A673 (cell line): ENCODE measurements around the gene MAGI1. TPM values are rescaled to one million over a fixed set of nuclear protein-coding genes. Genes with fewer than 3 reads are reported as not detected.
"Not testable (repeated sequence)": the region's sequence is repeated elsewhere in the genome, so short reads cannot be mapped to it uniquely, and the experiment has no call there.

Experiments
- BruUV-seq: library from RNA; stranded (reverse); fragments of 400-500 nt; replicated peaks from 2 replicates; lab custom pipeline; 2021; lab: Mats Ljungman, UMichigan
- CTCF ChIA-PET: fragments of 300-600 bp; sonication (Branson Sonifier 250); formaldehyde crosslinking; loops from one replicate; lab custom pipeline; 2022; ENCODE audit warnings: antibody characterized with exemption; lab: Charles Lee
- POLR2A ChIA-PET: fragments of 300-600 bp; sonication (Branson Sonifier 250); formaldehyde crosslinking; loops from one replicate; lab custom pipeline; 2022; ENCODE audit warnings: antibody characterized with exemption; ENCODE audit not compliant: low non-redundant PET; lab: Charles Lee
- DNase-seq: peaks from one replicate; pipeline ENCODE4 v3.0.0-alpha.2; 2015; ENCODE audit warnings: low spot score
- H3K27ac ChIP-seq: fragments of 200-600 bp; sonication (generic); 2 replicates; pipeline ENCODE4 v1.5.1; 2016; ENCODE audit warnings: mixed run types, low read depth, mild to moderate bottlenecking, mixed read lengths, antibody characterized with exemption, low read length; ENCODE audit not compliant: poor library complexity, severe bottlenecking
- H3K27me3 ChIP-seq: fragments of 200-600 bp; sonication (generic); replicated peaks from 2 replicates; pipeline ENCODE4 v1.6.1; 2017; ENCODE audit warnings: mixed run types, low read depth, mild to moderate bottlenecking, mixed read lengths, antibody characterized with exemption, low read length; ENCODE audit not compliant: insufficient read depth, poor library complexity
- H3K36me3 ChIP-seq: fragments of 200-600 bp; sonication (generic); 2 replicates; pipeline ENCODE4 v1.6.1; 2016; ENCODE audit warnings: mixed run types, mild to moderate bottlenecking, mixed read lengths, antibody characterized with exemption, low read length; ENCODE audit not compliant: insufficient read depth, poor library complexity, severe bottlenecking
- H3K4me1 ChIP-seq: fragments of 200-600 bp; sonication (generic); 2 replicates; pipeline ENCODE4 v1.6.1; 2017; ENCODE audit warnings: mixed run types, mild to moderate bottlenecking, mixed read lengths, antibody characterized with exemption, low read length; ENCODE audit not compliant: insufficient read depth, poor library complexity, severe bottlenecking
- H3K4me3 ChIP-seq: fragments of 200-600 bp; sonication (generic); 2 replicates; pipeline ENCODE4 v1.5.1; 2016; ENCODE audit warnings: low read depth, mixed run types, mild to moderate bottlenecking, mixed read lengths, low read length; ENCODE audit not compliant: poor library complexity, severe bottlenecking
- H3K9me3 ChIP-seq: fragments of 200-600 bp; sonication (generic); 2 replicates; pipeline ENCODE4 v1.6.1; 2016; ENCODE audit warnings: mixed run types, low read depth, mild to moderate bottlenecking, mixed read lengths, antibody characterized with exemption, low read length; ENCODE audit not compliant: poor library complexity, severe bottlenecking
- EZH2 ChIP-seq: fragments of 200-600 bp; sonication (generic); IDR thresholded peaks from 2 replicates; pipeline ENCODE4 v1.6.1; 2017; ENCODE audit warnings: borderline replicate concordance, low read depth, mild to moderate bottlenecking, mixed read lengths, antibody characterized with exemption, low read length; ENCODE audit not compliant: poor library complexity, severe bottlenecking
- intact Hi-C: fragments of 100-400 bp; cut with micrococcal nuclease; formaldehyde crosslinking; loops from one replicate; pipeline ENCODE4 v1.10.0; 2022; ENCODE audit not compliant: unreplicated experiment
- total RNA-seq: library from RNA; stranded (reverse); gene quantifications from 2 replicates; pipeline ENCODE4 v1.2.3, GENCODE V29; 2021
- TF ChIP-seq, protein P1 (sequence below): fragments of 300-800, 200-600 bp; sonication (generic); conservative IDR thresholded peaks from 2 replicates; pipeline ENCODE4 v1.5.1; 2017; ENCODE audit warnings: low read depth, mild to moderate bottlenecking, antibody characterized with exemption, low read length, moderate library complexity, mixed read lengths

Gene MAGI1
- total RNA-seq, 1 experiment from 2014 or later, result 30.5 TPM

DNA sequence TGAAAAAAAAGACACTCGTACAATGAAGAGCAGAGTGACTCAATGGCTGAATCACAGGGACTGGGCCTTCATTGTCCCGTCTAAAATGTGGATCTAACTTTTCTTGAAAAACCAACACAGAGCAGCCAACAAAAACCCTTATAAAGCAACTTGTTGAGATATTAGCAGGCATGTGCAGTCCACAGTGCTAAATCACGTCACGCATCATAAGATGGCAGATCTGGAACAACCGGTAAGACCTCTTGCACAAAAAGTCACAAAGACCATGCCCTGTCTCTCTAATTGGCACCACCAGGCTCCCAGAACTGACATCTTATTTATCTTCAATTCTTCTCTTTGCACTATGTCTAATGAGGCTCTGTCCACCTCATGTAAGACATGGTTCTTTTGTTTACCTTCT is 177.0 kb downstream of the MAGI1 start:
- no peak for DNase-seq
- ChIA-PET CTCF (no interaction called here), POLR2A (no interaction called here)
- H3K27ac ChIP-seq, result no peak overlapping the region
- H3K9me3 ChIP-seq, result no peaks in the 10 kb centered on the region
- H3K4me3 ChIP-seq, result no peak overlapping the region
- intact Hi-C loops, result no loop called here
- H3K4me1 ChIP-seq, result no peaks in the 10 kb centered on the region
- H3K27me3 ChIP-seq, result no peaks in the 10 kb centered on the region
- H3K36me3 ChIP-seq, result no peaks in the 10 kb centered on the region
- no TSS peak for BruUV-seq
- TF ChIP-seq, protein P1, sequence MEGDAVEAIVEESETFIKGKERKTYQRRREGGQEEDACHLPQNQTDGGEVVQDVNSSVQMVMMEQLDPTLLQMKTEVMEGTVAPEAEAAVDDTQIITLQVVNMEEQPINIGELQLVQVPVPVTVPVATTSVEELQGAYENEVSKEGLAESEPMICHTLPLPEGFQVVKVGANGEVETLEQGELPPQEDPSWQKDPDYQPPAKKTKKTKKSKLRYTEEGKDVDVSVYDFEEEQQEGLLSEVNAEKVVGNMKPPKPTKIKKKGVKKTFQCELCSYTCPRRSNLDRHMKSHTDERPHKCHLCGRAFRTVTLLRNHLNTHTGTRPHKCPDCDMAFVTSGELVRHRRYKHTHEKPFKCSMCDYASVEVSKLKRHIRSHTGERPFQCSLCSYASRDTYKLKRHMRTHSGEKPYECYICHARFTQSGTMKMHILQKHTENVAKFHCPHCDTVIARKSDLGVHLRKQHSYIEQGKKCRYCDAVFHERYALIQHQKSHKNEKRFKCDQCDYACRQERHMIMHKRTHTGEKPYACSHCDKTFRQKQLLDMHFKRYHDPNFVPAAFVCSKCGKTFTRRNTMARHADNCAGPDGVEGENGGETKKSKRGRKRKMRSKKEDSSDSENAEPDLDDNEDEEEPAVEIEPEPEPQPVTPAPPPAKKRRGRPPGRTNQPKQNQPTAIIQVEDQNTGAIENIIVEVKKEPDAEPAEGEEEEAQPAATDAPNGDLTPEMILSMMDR, result no peak
- no peak for TF ChIP-seq EZH2

DNA sequence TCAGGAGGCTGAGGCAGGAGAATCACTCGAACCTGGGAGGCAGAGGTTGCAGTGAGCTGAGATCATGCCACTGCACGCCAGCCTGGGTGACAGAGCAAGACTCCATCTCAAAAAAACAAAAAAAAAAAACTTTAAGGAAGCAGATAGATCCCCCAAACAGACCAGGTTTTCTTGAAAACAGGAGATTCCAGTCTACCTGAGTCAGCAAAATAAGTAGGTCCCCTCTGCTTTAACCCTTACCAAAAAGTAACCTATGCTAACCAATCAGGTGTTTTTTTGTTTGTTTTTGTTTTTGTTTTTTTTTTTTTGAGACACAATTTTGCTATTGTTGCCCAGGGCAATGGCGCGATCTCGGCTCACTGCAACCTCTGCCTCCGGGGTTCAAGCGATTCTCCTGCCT is 179.1 kb downstream of the MAGI1 start:
- H3K27me3 ChIP-seq, H3K4me3 ChIP-seq, CTCF ChIA-PET, POLR2A ChIA-PET, H3K27ac ChIP-seq, intact Hi-C loops, H3K9me3 ChIP-seq, H3K4me1 ChIP-seq, BruUV-seq, H3K36me3 ChIP-seq, DNase-seq: not testable (repeated sequence)

DNA sequence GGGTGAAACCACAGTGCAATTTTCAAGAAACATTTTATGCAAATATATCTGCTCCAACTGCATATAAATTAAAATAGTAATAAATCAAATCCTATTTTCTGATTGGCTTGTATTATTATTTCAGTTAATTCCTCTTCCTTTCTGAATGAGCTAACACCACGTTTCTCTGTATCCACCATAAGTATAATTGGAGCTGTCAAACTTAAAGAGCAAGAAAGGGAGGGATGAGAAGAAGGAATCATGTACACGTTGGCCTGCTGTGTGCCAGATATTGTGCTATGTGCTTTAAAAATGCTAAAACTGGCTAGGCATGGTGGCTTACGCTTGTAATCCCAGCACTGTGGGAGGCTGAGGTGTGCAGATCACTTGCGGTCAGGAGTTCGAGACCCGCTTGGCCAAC is 180.0 kb downstream of the MAGI1 start:
- DNase-seq, result no peak
- intact Hi-C loops, result no loop called here
- TF ChIP-seq, protein P1, result no peak
- TF ChIP-seq EZH2, result no peak
- H3K27me3 ChIP-seq, result no peaks in the 10 kb centered on the region
- H3K4me3 ChIP-seq, result no peak overlapping the region
- no peaks in the 10 kb centered on the region for H3K9me3 ChIP-seq
- CTCF ChIA-PET, result no interaction called here
- H3K4me1 ChIP-seq, result peaks cover 16% of the 10 kb centered on the region
- H3K27ac ChIP-seq, result no peak overlapping the region
- no TSS peak for BruUV-seq
- POLR2A ChIA-PET, result no interaction called here
- no peaks in the 10 kb centered on the region for H3K36me3 ChIP-seq

DNA sequence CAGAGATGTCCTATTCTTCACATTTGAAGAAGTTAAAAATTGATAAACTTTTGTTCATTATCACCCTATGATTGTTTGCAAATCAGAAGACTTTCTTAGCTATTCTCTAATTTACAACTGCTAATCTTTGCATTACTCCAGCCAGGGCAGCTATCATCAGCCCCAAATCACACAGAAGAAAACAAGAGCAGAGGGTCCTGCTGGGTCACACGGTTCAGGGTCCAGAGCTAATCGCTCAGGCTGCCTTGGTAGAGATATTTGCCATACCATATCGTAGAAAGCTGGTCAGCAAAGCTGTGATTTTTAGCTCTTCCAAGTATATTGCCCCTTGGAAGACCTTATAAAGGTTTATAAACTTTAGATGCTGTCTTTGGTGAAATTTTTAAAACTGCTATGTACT is 181.4 kb downstream of the MAGI1 start:
- DNase-seq, result no peak
- intact Hi-C loops, result no loop called here
- TF ChIP-seq EZH2, result no peak
- TF ChIP-seq, protein P1, result no peak
- Histone ChIP-seq H3K9me3 (no peaks in the 10 kb centered on the region), H3K27ac (no peak overlapping the region), H3K4me1 (peaks cover 19% of the 10 kb centered on the region), H3K27me3 (no peaks in the 10 kb centered on the region), H3K4me3 (no peak overlapping the region), H3K36me3 (no peaks in the 10 kb centered on the region)
- no TSS peak for BruUV-seq
- ChIA-PET CTCF (no interaction called here), POLR2A (no interaction called here)
